OCI-M2 (cell line): ENCODE data around the gene HPCAL4.

Experiments used
- DNase-seq: peaks from one replicate; lab custom pipeline; 2025; ENCODE audit not compliant: unreplicated experiment; lab: John Stamatoyannopoulos, UW

Gene HPCAL4

DNA sequence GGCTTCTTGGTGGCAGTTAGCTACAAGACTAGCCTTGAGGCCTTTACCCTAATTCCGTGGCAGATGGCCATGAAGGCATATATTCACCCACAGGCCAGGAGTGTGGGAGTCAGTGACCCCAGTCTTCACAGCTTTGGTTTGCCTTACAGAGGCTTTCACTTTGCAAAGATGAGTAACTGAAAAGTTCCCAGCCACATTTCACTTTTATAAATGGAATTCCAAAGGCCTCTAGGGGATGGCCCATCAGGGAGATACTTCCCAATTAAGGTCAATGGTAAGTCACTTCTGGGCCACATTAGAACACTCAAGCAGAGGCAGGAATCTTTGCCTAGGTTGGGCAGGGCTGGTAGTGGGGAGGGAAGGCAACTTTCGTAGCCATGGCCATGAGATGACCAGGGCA is 38.7 kb downstream of the HPCAL4 start:
- DNase-seq = no peak

DNA sequence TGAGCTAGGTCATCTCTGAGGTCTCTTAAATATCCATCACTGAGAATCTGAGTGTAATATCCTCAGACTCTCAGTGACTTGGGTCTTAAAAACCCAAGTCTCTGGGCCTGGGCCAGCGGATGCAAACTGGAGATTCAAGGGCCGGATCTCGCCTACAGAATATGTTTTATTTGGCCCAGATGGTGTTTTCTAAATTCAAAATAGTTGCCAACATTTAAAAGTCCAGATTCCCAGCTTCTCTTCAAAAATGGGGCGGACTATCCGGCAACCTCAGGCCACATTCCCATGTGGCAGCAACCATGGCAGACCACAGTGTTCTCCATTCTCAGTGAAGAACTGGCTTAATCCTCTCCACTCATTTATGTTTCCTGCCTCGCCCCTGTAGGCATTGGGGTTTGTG is 39.1 kb downstream of the HPCAL4 start:
- DNase-seq = no peak

DNA sequence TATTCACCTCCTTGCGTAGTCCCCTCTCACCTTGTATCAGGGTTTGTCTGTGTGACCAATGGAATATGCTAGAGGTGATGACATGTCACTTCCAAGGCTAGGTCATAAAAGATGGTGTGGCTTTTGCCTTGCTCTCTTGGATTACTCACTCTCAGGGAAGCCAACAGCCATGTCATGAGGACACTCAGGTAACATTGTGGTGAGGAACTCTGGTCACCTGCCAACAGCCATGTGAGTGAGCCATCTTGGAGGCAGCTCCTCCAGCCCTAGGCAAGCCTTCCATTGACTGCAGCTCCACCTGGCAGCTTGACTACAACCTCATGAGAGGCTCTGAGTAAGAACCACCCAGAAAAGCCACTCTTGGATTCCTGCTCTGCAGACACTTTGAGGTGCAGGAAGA is 40.8 kb downstream of the HPCAL4 start:
- DNase-seq = no peak

DNA sequence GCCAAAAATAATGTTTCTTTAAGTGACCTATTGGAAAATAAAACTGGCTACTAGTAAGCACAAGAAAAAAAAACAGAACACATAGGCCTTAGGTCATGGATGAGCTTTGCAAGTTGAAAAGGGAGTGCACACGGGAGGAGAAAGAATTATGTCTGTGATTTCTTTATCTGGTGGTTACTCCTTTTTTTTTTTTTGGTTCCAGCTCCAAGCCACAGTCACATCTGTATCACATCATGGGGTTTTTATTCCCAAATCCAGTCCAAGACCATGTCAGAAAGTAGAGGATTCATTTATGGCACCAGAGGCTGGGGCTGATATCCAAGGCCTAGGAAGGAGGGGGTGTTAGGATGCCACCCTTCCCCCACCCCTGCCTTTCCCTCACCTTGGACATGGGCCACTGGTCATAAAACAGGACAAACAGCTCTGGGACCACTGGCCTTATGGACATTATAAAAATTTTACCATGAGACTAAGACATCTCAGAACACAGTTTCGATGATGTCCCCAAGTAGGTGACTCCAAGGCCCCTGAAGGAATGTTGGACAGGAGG is 41.5 kb downstream of the HPCAL4 start:
- DNase-seq = no peak

DNA sequence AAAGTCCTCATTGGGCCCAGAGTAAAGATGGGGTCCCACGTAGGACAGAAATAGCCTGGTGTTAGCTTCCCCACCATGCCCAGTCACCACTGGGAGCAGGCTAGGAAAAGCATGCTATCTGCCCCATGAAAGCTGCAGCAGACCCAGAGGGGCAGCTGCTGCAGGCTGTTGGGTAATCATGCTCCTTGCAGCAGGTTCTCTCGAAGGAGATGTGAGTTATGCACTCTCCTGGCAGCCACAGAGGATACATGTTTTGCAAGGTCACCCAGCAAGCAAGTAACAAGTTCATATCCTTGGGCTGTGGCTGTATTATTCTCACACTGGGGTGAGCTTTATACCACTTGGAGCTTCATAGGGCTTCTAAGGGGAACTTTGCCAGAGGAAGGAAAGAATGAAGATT is 42.7 kb downstream of the HPCAL4 start:
- DNase-seq = no peak

DNA sequence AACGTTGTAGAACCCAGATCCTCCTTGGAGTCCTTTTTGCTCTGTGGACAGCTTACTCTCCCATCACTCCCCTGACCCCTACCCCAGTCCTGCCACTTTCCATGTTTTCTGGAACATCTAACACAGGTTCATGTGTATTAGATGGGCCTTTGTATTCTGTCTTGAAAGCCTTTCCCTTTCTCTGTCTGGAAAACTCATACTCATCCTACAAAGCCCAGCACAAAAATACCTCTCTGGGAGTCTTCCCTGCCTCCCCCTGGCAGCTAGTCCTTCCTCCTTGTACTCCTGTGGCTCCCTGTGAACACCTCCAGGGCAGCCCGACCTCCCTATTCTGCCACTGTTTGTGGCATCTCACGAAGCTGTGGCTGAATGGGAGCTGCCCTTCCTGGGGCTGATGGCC is 44.0 kb downstream of the HPCAL4 start:
- DNase-seq = no peak

DNA sequence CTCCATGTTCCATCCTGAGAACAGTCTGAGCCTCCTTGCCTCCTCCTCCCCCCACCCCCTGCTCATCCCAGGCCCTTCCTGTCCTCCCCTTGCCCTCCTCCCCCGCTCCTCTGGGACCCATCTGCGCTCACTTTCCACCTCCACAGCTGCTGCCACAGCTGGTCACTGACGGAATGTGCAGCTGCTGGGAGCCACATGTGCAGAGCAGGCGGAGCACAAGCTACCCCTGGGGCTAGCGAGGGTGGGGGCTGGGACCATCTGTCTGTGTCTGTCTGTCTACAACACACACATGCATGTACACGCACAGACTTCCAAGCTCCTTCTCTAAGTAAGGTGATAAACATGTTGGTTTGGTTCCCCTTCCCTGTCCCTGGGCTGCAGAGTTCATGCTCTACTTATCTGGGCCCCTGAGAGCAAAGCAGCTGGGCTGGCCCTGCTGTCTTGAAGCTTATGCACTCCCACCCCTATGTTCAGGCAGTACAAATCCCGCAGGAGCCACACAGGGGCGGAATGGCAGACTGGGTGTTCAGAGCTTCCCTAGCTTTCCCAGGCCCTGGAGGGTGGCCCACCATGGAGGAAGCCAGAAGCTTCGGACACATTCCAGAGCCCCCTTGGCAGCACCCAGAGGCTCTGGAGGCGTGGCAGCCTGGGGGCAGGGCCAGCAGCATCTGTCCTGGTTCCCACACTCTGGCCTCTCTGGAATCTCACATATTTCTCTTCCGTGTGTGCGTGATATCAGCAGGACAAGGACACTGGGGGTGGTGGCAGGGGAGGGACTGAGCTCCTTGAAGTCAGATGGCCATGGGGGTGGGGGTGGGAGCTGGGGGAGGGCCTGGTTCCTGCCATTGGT is 44.8 kb downstream of the HPCAL4 start:
- no peak for DNase-seq

DNA sequence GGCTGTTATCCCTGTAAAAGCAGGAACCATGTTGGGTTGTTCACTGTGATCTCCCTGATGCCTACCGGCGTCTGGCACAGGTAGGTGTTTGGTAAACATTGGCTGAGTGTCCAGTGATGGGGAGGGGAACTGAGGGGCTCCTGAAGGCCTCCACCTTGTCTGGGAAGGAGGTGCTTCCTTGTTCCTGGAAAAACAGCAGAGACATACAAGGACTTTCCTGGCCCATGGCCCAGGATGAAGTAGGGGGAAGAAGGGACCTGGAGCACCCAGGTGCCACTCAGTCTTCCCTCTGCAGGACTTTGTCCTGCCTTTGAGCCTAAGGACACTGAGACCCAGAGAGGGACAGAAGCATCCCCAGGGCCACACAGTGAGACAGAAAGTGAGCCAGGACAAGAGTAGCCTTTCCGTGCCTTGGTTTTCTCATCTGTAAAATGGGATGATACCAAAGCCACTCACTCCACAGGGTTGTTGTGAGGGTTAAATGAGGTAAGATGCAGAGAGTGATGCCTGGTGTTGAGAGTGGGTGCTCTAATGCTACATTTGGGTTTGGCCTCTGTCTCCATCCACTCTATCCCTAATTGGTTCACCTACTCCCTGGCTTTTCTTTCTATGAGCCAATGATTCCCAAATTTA is 45.7 kb downstream of the HPCAL4 start:
- no peak for DNase-seq

DNA sequence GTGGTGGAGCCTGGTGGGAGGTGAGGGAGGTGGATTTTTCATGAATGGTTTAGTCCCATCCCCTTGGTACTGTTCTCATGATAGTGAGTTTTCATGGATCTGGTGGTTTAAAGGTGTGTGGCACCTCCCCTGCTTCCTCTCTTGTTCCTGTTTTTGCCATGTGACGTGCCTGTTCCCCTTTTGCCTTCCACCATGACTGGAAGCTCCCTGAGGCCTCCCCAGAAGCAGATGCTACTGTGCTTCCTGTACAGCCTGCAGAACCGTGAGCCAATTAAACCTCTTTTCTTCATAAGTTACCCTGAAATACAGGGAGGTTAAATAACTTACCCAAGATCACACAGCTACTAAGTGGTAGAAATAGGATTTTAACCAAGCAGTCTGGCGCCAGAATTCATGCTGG is 47.5 kb downstream of the HPCAL4 start:
- DNase-seq = no peak

DNA sequence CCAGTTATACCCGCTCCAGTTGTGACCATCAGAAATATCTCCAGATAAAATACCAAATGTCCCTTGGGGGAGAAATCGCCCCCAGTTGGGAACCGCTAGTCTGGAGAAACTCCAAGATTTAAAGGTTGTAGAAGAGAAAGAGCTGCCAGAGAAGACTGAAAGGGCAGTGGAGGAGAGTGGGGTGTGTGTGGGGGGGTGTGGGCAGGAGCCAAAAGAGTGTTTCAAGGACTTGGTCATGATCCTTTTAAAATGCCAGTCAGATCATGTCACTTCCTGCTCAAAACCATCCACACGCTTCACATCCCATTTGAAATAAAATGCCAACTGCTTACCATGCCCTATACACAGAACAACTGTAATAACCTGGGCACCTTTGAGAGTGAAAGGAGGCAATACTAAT is 48.4 kb downstream of the HPCAL4 start:
- DNase-seq = no peak

DNA sequence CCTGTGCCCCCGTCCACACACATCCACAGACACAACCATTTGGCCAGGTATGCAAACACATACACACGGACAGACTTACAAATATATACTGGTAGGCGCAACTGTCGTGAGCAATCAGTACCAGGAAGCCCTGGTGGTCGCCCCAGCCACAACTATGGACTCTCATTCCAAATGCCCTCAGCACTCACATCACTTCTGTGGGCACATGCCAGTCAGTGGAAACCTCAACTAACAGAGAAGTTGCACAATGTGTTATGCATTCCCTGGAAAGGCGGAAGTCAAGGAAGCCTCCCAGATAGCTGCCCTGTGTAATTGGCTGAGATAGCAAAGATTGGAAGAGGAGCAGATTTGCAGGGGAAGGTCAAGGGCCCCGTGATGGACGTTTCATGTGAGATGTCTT is 50.4 kb downstream of the HPCAL4 start:
- DNase-seq = no peak

DNA sequence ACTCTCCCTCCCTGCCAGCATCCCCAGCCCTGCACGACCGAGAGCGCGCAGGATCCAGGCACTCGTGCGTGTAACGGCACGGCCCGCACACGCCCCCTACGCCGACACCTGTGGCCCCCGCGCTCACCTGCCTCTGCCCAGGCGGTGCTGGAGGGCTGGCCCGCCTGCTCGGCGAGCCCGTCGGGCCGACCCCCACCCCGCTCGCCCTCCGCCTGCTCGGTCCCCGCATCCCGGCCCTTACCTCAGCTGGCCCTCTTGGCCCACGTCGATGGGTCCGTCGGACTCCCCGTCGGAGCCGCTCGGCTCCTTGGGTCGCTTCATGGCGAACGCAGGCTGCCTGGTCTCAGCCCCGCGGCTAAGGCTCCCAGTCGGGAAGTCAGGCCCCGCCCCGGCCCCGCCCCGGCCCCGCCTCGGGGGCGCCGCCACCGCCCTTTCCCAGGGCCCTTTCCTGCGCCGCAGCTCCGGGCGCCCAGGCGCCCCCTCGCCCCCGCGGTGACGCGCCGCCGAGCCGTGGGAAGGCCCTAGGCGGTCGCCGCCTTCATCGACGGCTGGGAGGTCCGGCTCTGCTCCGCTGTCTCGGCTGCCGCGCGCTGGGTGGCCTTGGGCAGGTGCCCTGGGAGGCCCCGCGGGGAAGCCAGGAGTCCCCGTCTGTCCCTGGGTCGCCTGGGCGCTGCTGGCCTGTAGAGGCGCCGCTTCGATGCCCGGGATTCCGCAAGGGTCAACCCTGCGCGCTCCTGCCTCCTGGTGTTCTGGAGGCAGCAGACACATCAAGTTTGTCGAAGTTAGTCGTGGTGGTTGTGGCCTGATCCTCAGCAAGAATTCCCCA is 51.7 kb downstream of the HPCAL4 start, which contains the start of gene HEYL:
HEYL (minus strand) TSS at position 339 of the 826 bp plus-strand sequence; CDS start at position 321, 18 bp downstream.
- no peak for DNase-seq

DNA sequence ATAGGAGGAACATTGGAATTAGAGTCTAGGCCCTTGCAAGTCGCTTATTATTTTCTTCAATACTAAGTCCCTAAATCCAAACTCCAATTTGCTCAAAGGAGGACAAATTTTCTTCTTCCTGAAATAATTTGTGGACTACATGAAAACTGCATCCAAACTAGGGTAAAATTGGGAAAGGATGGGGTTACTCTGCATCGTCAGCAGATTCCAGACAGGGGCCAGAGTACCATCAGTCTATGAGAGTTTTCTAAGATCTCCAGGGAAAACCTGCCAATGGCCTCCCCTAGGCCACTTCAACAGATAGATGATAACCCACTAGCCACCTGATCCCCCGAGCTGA is 52.3 kb downstream of the HPCAL4 start:
- DNase-seq = no peak

DNA sequence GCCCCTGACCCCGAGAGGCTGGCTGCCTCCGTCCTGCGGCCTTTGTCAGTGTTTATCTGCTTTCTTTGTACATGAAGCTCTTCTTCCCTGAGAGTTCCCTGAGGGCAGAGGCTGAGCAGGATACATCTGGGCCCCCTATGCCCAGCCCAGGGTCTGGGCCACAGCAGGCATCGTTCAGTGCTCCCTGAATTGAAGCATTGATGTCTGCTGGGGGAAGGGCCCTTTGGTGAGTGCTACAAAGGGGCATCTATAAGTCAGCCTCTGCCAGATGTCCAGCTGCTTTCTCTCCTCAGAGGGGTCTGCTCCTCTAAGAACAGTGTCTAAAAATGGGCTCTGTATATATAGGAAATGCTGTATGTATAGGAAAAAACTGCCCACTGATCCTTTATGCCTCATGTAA is 53.9 kb downstream of the HPCAL4 start:
- no peak for DNase-seq

DNA sequence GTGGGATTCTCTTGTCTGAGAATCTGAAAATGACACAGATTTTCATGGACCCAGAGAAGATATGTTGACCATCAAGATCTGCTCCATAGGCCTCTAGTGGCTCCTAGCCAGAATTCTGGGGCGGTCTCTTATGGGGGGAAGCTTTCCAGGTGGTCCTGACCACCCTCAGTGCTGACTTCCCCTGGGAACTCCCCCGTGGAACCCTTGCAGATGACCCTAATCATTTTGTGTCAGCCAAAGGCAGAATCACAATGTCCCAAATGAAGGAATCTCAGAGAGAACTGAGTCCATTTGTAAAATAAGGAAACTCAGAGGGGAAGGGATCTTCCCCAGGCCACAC is 55.4 kb downstream of the HPCAL4 start:
- no peak for DNase-seq

DNA sequence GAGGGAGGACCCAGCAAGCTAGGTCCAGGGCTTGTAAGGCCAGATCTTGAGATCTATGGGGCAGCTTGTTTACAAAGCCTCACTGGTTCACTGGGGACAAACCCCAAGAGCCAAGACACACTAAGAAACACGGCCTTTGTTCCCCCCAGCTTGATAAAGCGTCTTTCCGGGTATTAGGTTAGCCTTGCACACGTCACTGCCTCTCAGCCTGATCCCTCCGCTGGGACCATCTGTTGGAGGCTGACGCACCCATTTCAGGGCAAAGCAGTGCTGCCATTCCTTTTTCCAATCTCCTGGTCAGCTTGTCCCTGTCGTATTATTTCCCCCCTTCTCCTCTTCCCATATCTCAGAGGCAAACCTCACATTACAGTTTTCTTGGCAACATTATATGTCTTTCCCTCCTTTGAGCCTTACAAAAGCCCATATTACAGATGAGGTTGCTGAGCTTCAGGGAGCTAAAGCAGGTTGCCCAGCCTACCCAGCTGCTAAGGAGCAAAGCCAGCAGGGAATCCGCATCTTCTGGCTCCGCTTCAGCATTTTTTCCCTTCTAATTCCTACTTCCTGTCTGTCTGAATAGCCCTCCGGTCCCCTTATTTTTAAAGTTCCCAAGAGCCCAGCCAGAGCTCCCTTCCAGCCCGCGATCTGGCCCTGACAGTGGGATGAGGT is 55.9 kb downstream of the HPCAL4 start:
- no peak for DNase-seq

DNA sequence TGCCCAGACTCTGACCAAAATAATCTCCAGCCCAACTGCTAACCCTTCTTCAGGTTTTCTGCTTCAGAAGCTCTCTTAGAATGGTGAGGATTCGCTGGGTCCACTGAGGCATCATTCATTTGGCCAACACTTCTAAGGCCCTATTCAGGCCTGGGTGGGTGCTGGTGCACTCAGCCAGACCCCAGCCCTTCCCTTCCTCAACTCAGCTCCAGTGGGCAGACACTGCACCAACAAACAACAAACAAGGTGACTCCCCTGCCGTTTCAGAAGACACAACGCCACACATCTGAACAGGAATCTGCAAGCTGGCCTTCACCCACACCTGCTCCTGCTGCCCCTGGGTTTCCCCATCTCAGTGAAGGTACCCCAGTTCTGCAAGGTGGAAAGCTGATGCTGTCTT is 57.8 kb downstream of the HPCAL4 start:
- no peak for DNase-seq

DNA sequence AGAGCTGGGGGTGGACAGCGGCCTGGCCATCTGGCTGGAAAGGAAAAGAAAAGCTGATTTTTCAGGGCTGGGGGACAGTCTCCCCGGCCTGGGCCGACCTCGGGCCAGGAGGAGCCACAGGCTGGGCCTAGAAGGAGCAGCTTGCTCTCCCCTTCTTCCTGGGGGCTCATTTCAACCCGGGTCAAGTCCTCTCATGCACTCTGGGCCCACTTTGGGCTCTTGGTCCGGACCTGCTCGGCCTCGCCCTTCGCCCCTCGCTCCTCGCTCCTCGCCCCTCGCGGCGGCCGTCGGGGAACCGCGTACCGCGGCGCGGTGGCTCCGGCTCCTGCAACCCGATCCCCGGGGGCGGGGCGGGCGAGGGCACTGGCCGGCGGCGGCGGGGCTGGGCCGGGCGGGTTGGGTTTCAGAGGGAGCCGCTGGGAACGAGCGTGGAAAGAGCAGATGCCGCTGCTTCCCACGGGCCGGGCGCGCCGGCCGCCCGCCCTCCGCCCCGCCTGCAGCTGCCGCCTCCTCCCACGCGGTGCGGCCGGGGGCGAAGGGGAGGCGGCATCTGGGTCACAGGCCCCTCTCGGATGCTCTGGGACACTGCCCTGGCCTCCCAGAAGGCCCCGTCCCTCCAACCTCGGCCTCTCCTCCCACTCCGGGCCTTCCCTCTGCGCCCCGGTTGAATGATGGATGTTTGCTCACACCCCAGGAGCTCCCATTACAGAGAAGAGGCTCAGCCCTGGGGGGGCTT is 58.4 kb downstream of the HPCAL4 start:
- no peak for DNase-seq

DNA sequence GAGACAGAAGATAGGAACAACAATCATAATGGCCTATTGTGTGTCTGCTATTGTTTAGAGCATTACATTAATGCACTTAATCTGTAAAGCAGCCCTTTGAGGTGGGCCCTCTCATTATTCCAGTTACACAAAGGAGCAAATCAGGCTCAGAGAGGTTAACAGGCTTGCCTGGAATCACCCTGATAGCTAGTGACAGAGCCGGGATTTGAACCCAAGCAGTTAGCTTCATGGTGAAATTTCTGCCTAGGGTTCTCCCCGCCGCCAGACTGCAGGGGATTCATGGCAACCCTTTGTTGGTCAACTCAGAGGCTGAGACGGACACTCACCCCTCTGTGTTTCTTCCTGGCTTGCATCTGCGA is 58.9 kb downstream of the HPCAL4 start:
- no peak for DNase-seq
